KOPT-K1 (cell line): ENCODE data around the gene ASAP2.

ENCODE experiments used
- H3K27ac ChIP-seq: fragments of 200-600 bp; sonication (generic); 2 replicates; pipeline ENCODE4 v1.5.1; 2016; ENCODE audit warnings: antibody characterized with exemption, mild to moderate bottlenecking, low read depth, low read length; ENCODE audit not compliant: poor library complexity, severe bottlenecking
- H3K36me3 ChIP-seq: fragments of 200-600 bp; sonication (generic); 2 replicates; pipeline ENCODE4 v1.5.1; 2017; ENCODE audit warnings: antibody characterized with exemption, mild to moderate bottlenecking, low read length, moderate library complexity; ENCODE audit not compliant: insufficient read depth
- H3K9me3 ChIP-seq: fragments of 200-600 bp; sonication (generic); 2 replicates; pipeline ENCODE4 v1.5.1; 2017; ENCODE audit warnings: antibody characterized with exemption, low read length, mild to moderate bottlenecking; ENCODE audit not compliant: insufficient read depth, poor library complexity, severe bottlenecking

Gene ASAP2

GRCh38 chr2:9276074-9276473 is 69.5 kb downstream of the ASAP2 start:
- Histone ChIP-seq H3K27ac (no peak overlapping the region), H3K36me3 (no peaks in the 10 kb centered on the region), H3K9me3 (peaks cover 11% of the 10 kb centered on the region)

GRCh38 chr2:9276901-9277451 is 70.4 kb downstream of the ASAP2 start:
- Histone ChIP-seq H3K36me3 (no peaks in the 10 kb centered on the region), H3K9me3 (peaks cover 11% of the 10 kb centered on the region), H3K27ac (no peak overlapping the region)

GRCh38 chr2:9278439-9278838 is 71.8 kb downstream of the ASAP2 start:
- no peak overlapping the region for H3K27ac ChIP-seq
- H3K9me3 ChIP-seq, result peaks cover under 1% of the 10 kb centered on the region
- H3K36me3 ChIP-seq, result no peaks in the 10 kb centered on the region

GRCh38 chr2:9279426-9279825 is 72.8 kb downstream of the ASAP2 start:
- no peaks in the 10 kb centered on the region for H3K36me3 ChIP-seq
- no peak overlapping the region for H3K27ac ChIP-seq
- no peaks in the 10 kb centered on the region for H3K9me3 ChIP-seq

- Histone ChIP-seq H3K9me3 (no peaks in the 10 kb centered on the region), H3K36me3 (no peaks in the 10 kb centered on the region), H3K27ac (no peak overlapping the region)
Measured at GRCh38 chr2:9280224-9280623, 73.6 kb downstream of the ASAP2 start.

GRCh38 chr2:9281145-9281544 is 74.5 kb downstream of the ASAP2 start:
- no peaks in the 10 kb centered on the region for H3K9me3 ChIP-seq
- H3K27ac ChIP-seq, result no peak overlapping the region
- no peaks in the 10 kb centered on the region for H3K36me3 ChIP-seq

GRCh38 chr2:9282128-9283112 is 75.8 kb downstream of the ASAP2 start:
- H3K27ac ChIP-seq, result no peak overlapping the region
- H3K36me3 ChIP-seq, result no peaks in the 10 kb centered on the region
- no peaks in the 10 kb centered on the region for H3K9me3 ChIP-seq

GRCh38 chr2:9284521-9285297 is 78.1 kb downstream of the ASAP2 start:
- Histone ChIP-seq H3K27ac (no peak overlapping the region), H3K9me3 (no peaks in the 10 kb centered on the region), H3K36me3 (no peaks in the 10 kb centered on the region)

GRCh38 chr2:9285385-9285920 is 78.8 kb downstream of the ASAP2 start:
- Histone ChIP-seq H3K36me3 (no peaks in the 10 kb centered on the region), H3K27ac (no peak overlapping the region), H3K9me3 (no peaks in the 10 kb centered on the region)

GRCh38 chr2:9285921-9286320 is 79.3 kb downstream of the ASAP2 start:
- Histone ChIP-seq H3K27ac (no peak overlapping the region), H3K9me3 (no peaks in the 10 kb centered on the region), H3K36me3 (no peaks in the 10 kb centered on the region)

- Histone ChIP-seq H3K27ac (no peak overlapping the region), H3K36me3 (no peaks in the 10 kb centered on the region)
Measured at GRCh38 chr2:9286554-9287399, 80.2 kb downstream of the ASAP2 start.

GRCh38 chr2:9287400-9288045 is 80.9 kb downstream of the ASAP2 start:
- H3K27ac ChIP-seq, result no peak overlapping the region
- H3K36me3 ChIP-seq, result no peaks in the 10 kb centered on the region
- H3K9me3 ChIP-seq, result no peaks in the 10 kb centered on the region

More at GRCh38 chr2:9286554-9287399, 80.2 kb downstream of the ASAP2 start:
- H3K9me3 ChIP-seq, result no peaks in the 10 kb centered on the region

GRCh38 chr2:9288233-9288632 is 81.6 kb downstream of the ASAP2 start:
- H3K27ac ChIP-seq, result no peak overlapping the region
- H3K36me3 ChIP-seq, result no peaks in the 10 kb centered on the region
- H3K9me3 ChIP-seq, result no peaks in the 10 kb centered on the region
